Adrenal gland (tissue), 12 donors: ENCODE measurements around the gene CEP162. TPM values are rescaled to one million over a fixed set of nuclear protein-coding genes. Genes with fewer than 3 reads are reported as not detected.

Source experiments
- DNase-seq, 7 donors: peaks; one replicate each; pipeline ENCODE4 v3.0.0-alpha.2; 2019 to 2020
- H3K27ac ChIP-seq, 5 donors: fragments of 200-600 bp; sonication (generic) in 4 of 5; 1 replicate in 3 of 5; 2 replicates in 2 of 5; pipeline versions ENCODE4 v1.5.1 to v1.8.0; 2016 to 2020; ENCODE audit warnings: mild to moderate bottlenecking in 1 of 5
- H3K27me3 ChIP-seq: fragments of 200-600 bp; 2 replicates; pipeline ENCODE4 v1.8.0; 2021
- H3K36me3 ChIP-seq, 2 donors: fragments of 200-600 bp; replicated peaks in 1 of 2; 1 replicate in 1 of 2; 2 replicates in 1 of 2; pipeline versions ENCODE4 v1.5.1 to v1.8.0; 2018 to 2022
- H3K4me1 ChIP-seq, 2 donors: fragments of 200-600 bp; replicated peaks in 1 of 2; 1 replicate in 1 of 2; 2 replicates in 1 of 2; pipeline versions ENCODE4 v1.5.1 to v1.8.0; 2018 to 2021
- H3K4me3 ChIP-seq, 4 donors: fragments of 200-600 bp; sonication (generic) in 3 of 4; one replicate each; pipeline ENCODE4 v1.5.1; 2016 to 2018
- H3K9me3 ChIP-seq, 3 donors: fragments of 200-600 bp; sonication (generic) in 1 of 3; replicated peaks in 1 of 3; 1 replicate in 2 of 3; 2 replicates in 1 of 3; pipeline versions ENCODE4 v1.5.1 to v1.8.0; 2016 to 2021
- CTCF ChIP-seq, 6 experiments: fragments of 450-650 bp in 4 of 6; fragments of 200-600 bp in 2 of 6; sonication (generic) in 1 of 6; IDR thresholded peaks; 1 replicate in 5 of 6; 2 replicates in 1 of 6; pipeline versions ENCODE4 v1.5.1 to v1.8.0; 2016 to 2021; ENCODE audit warnings: antibody characterized with exemption in 6 of 6, mild to moderate bottlenecking in 2 of 6, moderate library complexity in 1 of 6
- POLR2A ChIP-seq, 2 donors: fragments of 450-650 bp; IDR thresholded peaks; one replicate each; pipeline ENCODE4 v1.6.1; 2017; ENCODE audit warnings: antibody characterized with exemption in 2 of 2, mild to moderate bottlenecking in 2 of 2, moderate library complexity in 1 of 2
- WGBS, 4 donors: extraction: QIAGEN DNeasy Blood & Tissue Kit in 2 of 4; methylation state at CpG; one replicate each; pipeline versions ENCODE4 v1.1.5 to v1.1.7; 2013 to 2017; 5-methylcytosine and 5-hydroxymethylcytosine counted together
- intact Hi-C, 2 donors: fragments of 100-400 bp; cut with DNase I; formaldehyde crosslinking; loops; one replicate each; pipeline versions ENCODE4 v1.14.1 to v1.15.0; 2022 to 2023
- polyA plus RNA-seq, 3 donors: library from polyadenylated mRNA; stranded (reverse); fragments of 200-250 nt in 2 of 3; fragments of 350-450 nt in 1 of 3; fragmentation: Illumina TruSeq in 1 of 3; extraction: RNeasy Lipid Tissue Mini Kit (QIAGEN cat#74804) in 1 of 3; gene quantifications; one replicate each; pipeline ENCODE4 v1.2.3, GENCODE V29; 2013 to 2014
- total RNA-seq, 9 donors: library from RNA; depleted of rRNA in 4 of 9; stranded (reverse); fragments of >200 nt in 4 of 9; fragments of 120-200 nt in 1 of 9; fragmentation: NEBNext Ultra II Directional in 1 of 9; extraction: Animal tissue kit (Norgen Biotek cat#: 25700) in 1 of 9; gene quantifications; one replicate each; pipeline versions ENCODE4 v1.1.0 to v1.2.4, GENCODE V29; 2013 to 2023
- donor health status: healthy with polysubstance abuse.
- donor health status: Bipolar disorder and iron deficiency.
- donor health status: DM: yes; HTN: yes; CAD: no.
- donor health status: DM: no; HTN: no; CAD: no.
- donor health status: DM: no; HTN: no; CAD: no.
- donor health status: DM: yes; HTN: yes; CAD: no.

CEP162 gene
- total and polyA plus RNA-seq, 12 donors = 3.2 to 15.5 (median 6.3) TPM

- Histone ChIP-seq H3K4me1 (no peaks in the 10 kb centered on the region), H3K36me3 (no peaks in the 10 kb centered on the region), H3K27me3 (no peaks in the 10 kb centered on the region), H3K9me3 (no peaks in the 10 kb centered on the region), H3K4me3 (no peak overlapping the region), H3K27ac (no peak overlapping the region)
- DNase-seq = no peak
- 63 to 75% (median 71%) methylated on average over 2 of the region's 2 CpGs for WGBS, 4 donors
- TF ChIP-seq POLR2A (IDR thresholded peaks at IDR 0.05) (no peak), CTCF (IDR thresholded peaks at IDR 0.05) (no peak)
- intact Hi-C loops = no loop called here
These were observed 149.8 kb downstream of the CEP162 start for GRCh38 chr6:84077645-84078044.

- 28 to 37% (median 34%) methylated on average over 6 of the region's 6 CpGs for WGBS, 4 donors
- H3K9me3 ChIP-seq = no peaks in the 10 kb centered on the region
- TF ChIP-seq POLR2A (IDR thresholded peaks at IDR 0.05) = no peak
- no peak for TF ChIP-seq CTCF (IDR thresholded peaks at IDR 0.05)
These were observed 152.3 kb downstream of the CEP162 start for GRCh38 chr6:84074988-84075781.

More at GRCh38 chr6:84074988-84075781, 152.3 kb downstream of the CEP162 start:
- DNase-seq = peak in 1 of 7 donors; percentile 9
- Histone ChIP-seq H3K4me3 (no peak overlapping the region), H3K27ac (no peak overlapping the region), H3K27me3 (no peaks in the 10 kb centered on the region), H3K36me3 (no peaks in the 10 kb centered on the region), H3K4me1 (no peaks in the 10 kb centered on the region)
- intact Hi-C loops = no loop called here

Other genes starting within 250 kb of the CEP162 start
- 1 to 10 TPM in 7 of 9 donors, under 1 TPM in 2; 0.36 to 6.3 (median 1.8) TPM for gene MRAP2, start 193.9 kb downstream of the CEP162 start, total RNA-seq
- gene MRAP2, start 193.9 kb downstream of the CEP162 start, polyA plus RNA-seq = 1 to 10 TPM; 3.0 to 9.5 (median 4.7) TPM